Astrocyte (in vitro differentiated cells and primary cell): Measurements from ENCODE around the gene IYD. TPM values are rescaled to one million over a fixed set of nuclear protein-coding genes. Genes with fewer than 3 reads are reported as not detected.

Experiments
- DNase-seq: peaks from one replicate; pipeline ENCODE4 v3.0.0-alpha.2; 2010; ENCODE audit warnings: low read depth
- FAIRE-seq: peaks from 2 replicates; lab custom pipeline; 2011; peaks lifted over from hg19 to GRCh38; lab: Jason Lieb, UNC
- H2AFZ ChIP-seq: 2 replicates; pipeline ENCODE4 v1.6.0; 2012; ENCODE audit warnings: low read depth, low read length, inconsistent platforms
- H3K27ac ChIP-seq: 2 replicates; pipeline ENCODE4 v1.5.1; 2011; ENCODE audit warnings: low read depth, low read length, inconsistent platforms
- H3K27me3 ChIP-seq: 2 replicates; pipeline ENCODE4 v1.6.0; 2011; ENCODE audit warnings: low read length, inconsistent platforms; ENCODE audit not compliant: insufficient read depth
- H3K36me3 ChIP-seq: 2 replicates; pipeline ENCODE4 v1.5.1; 2011; ENCODE audit warnings: low read length, inconsistent platforms; ENCODE audit not compliant: insufficient read depth
- H3K4me1 ChIP-seq: 2 replicates; pipeline ENCODE4 v1.5.1; 2011; ENCODE audit warnings: low read length, inconsistent platforms; ENCODE audit not compliant: insufficient read depth
- H3K4me2 ChIP-seq: 2 replicates; pipeline ENCODE4 v1.6.0; 2012; ENCODE audit warnings: low read length, inconsistent platforms
- H3K4me3 ChIP-seq: 2 replicates; pipeline ENCODE4 v1.5.1; 2011; ENCODE audit warnings: low read depth, mild to moderate bottlenecking, low read length, inconsistent platforms; ENCODE audit not compliant: insufficient read depth
- H3K79me2 ChIP-seq: 2 replicates; pipeline ENCODE4 v1.6.0; 2012; ENCODE audit warnings: mild to moderate bottlenecking, low read length, inconsistent platforms; ENCODE audit not compliant: insufficient read depth
- H3K9ac ChIP-seq: 2 replicates; pipeline ENCODE4 v1.6.0; 2012; ENCODE audit warnings: mild to moderate bottlenecking, low read length, inconsistent platforms
- H3K9me3 ChIP-seq: 2 replicates; pipeline ENCODE4 v1.5.1; 2012; ENCODE audit warnings: low read depth, mild to moderate bottlenecking, low read length, inconsistent platforms; ENCODE audit not compliant: insufficient read depth
- H4K20me1 ChIP-seq: 2 replicates; pipeline ENCODE4 v1.6.0; 2012; ENCODE audit warnings: low read length, inconsistent platforms; ENCODE audit not compliant: insufficient read depth
- H3K27ac Mint-ChIP-seq: one replicate; pipeline ENCODE4 v1.8.0; 2021; ENCODE audit warnings: mild to moderate bottlenecking, mixed read lengths; ENCODE audit not compliant: unreplicated experiment
- H3K27me3 Mint-ChIP-seq: one replicate; pipeline ENCODE4 v1.8.0; 2021; ENCODE audit warnings: low read depth, mixed read lengths; ENCODE audit not compliant: unreplicated experiment
- H3K36me3 Mint-ChIP-seq: one replicate; pipeline ENCODE4 v1.8.0; 2021; ENCODE audit warnings: low read depth, mixed read lengths; ENCODE audit not compliant: unreplicated experiment
- H3K4me1 Mint-ChIP-seq: one replicate; pipeline ENCODE4 v1.8.0; 2021; ENCODE audit warnings: low read depth, mixed read lengths; ENCODE audit not compliant: unreplicated experiment
- H3K4me3 Mint-ChIP-seq: one replicate; pipeline ENCODE4 v1.8.0; 2021; ENCODE audit warnings: mild to moderate bottlenecking, moderate library complexity, mixed read lengths; ENCODE audit not compliant: unreplicated experiment
- H3K9me3 Mint-ChIP-seq: one replicate; pipeline ENCODE4 v1.8.0; 2021; ENCODE audit warnings: mild to moderate bottlenecking, mixed read lengths; ENCODE audit not compliant: unreplicated experiment
- EZH2 ChIP-seq: IDR thresholded peaks from 2 replicates; pipeline ENCODE4 v1.6.1; 2012; ENCODE audit warnings: mild to moderate bottlenecking, low read length, inconsistent platforms; ENCODE audit not compliant: insufficient read depth
- total RNA-seq: library from RNA; stranded (reverse); gene quantifications from 2 replicates; pipeline ENCODE4 v1.2.1, GENCODE V29; 2021
- TF ChIP-seq, protein P1 (sequence below): IDR thresholded peaks from 2 replicates; pipeline ENCODE4 v1.5.1; 2011; ENCODE audit warnings: low read depth, mild to moderate bottlenecking, inconsistent platforms, low read length, moderate library complexity; ENCODE audit not compliant: insufficient read depth

IYD gene
- total RNA-seq, 1 donor from 2014 or later, result not detected

DNA sequence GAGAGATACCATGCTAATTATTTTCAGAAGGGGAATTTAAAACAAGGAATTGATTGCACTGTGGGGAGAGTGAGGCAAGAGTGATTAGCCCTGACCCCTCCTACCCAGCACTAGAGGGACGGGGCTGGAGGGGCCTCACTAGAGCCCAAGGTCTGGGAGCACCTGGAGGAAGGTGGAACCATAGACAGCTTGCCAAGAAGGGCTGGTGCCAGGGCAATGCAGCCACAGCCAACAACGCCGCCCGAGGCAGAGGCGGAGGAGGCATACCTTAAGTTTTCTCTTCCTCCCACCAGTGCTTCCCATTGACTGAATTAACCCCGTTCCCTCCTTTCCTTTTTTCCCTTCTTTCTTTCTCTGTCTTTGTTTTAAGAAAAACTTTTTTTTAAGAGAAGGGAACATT lies 40.0 kb downstream of the IYD start:
- no peaks in the 10 kb centered on the region for H3K27me3 ChIP-seq
- no peak overlapping the region for H2AFZ ChIP-seq
- TF ChIP-seq EZH2, result no peak
- TF ChIP-seq, protein P1, sequence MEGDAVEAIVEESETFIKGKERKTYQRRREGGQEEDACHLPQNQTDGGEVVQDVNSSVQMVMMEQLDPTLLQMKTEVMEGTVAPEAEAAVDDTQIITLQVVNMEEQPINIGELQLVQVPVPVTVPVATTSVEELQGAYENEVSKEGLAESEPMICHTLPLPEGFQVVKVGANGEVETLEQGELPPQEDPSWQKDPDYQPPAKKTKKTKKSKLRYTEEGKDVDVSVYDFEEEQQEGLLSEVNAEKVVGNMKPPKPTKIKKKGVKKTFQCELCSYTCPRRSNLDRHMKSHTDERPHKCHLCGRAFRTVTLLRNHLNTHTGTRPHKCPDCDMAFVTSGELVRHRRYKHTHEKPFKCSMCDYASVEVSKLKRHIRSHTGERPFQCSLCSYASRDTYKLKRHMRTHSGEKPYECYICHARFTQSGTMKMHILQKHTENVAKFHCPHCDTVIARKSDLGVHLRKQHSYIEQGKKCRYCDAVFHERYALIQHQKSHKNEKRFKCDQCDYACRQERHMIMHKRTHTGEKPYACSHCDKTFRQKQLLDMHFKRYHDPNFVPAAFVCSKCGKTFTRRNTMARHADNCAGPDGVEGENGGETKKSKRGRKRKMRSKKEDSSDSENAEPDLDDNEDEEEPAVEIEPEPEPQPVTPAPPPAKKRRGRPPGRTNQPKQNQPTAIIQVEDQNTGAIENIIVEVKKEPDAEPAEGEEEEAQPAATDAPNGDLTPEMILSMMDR, result no peak
- peaks cover 30% of the 10 kb centered on the region for H3K4me1 ChIP-seq
- DNase-seq (no peak), FAIRE-seq (no peak)
- Mint-ChIP-seq H3K27ac (no peak overlapping the region), H3K4me1 (peaks cover 30% of the 10 kb centered on the region), H3K27me3 (peaks cover 11% of the 10 kb centered on the region), H3K36me3 (no peaks in the 10 kb centered on the region), H3K9me3 (peaks cover 2% of the 10 kb centered on the region), H3K4me3 (no peak overlapping the region)
- H3K4me2 ChIP-seq, result no peak overlapping the region
- no peak overlapping the region for H3K9ac ChIP-seq
- H3K79me2 ChIP-seq, result no peaks in the 10 kb centered on the region
- H3K36me3 ChIP-seq, result no peaks in the 10 kb centered on the region
- no peaks in the 10 kb centered on the region for H3K9me3 ChIP-seq
- no peak overlapping the region for H3K4me3 ChIP-seq
- H3K27ac ChIP-seq, result no peak overlapping the region
- no peaks in the 10 kb centered on the region for H4K20me1 ChIP-seq

DNA sequence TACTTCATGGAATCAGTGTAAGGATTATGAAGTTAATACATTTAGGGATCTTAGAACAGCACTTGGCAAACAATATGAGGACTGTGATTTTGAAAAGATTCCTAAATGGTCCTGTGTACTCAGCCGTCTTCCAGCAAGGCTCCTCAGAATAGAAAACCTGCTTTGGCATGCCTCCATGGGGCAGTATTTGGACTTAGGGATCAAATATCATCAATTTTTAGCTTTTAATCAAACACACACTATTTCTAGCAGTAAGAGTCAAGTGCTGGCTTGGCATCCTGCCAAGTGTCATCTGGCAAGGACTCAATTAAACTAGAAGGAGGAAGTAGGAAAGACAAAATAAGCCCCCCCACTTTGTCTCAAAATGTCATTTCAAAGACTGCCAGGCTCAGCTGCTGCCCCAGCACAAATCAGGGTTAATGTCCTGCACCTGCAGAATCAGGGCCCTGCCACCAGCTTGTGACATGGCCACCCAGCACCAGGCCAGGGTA lies 40.8 kb downstream of the IYD start:
- H3K79me2 ChIP-seq, result no peaks in the 10 kb centered on the region
- H3K36me3 ChIP-seq, result no peaks in the 10 kb centered on the region
- Mint-ChIP-seq H3K27me3 (peaks cover 11% of the 10 kb centered on the region), H3K9me3 (peaks cover 2% of the 10 kb centered on the region), H3K27ac (no peak overlapping the region), H3K4me3 (no peak overlapping the region), H3K36me3 (no peaks in the 10 kb centered on the region), H3K4me1 (peaks cover 30% of the 10 kb centered on the region)
- TF ChIP-seq, protein P1, result no peak
- no peak for TF ChIP-seq EZH2
- H3K27me3 ChIP-seq, result no peaks in the 10 kb centered on the region
- H4K20me1 ChIP-seq, result no peaks in the 10 kb centered on the region
- H3K27ac ChIP-seq, result no peak overlapping the region
- H2AFZ ChIP-seq, result no peak overlapping the region
- H3K4me2 ChIP-seq, result peak overlapping the region; percentile 4
- no peak overlapping the region for H3K9ac ChIP-seq
- no peak for FAIRE-seq
- no peak overlapping the region for H3K4me3 ChIP-seq
- no peaks in the 10 kb centered on the region for H3K9me3 ChIP-seq
- H3K4me1 ChIP-seq, result peaks cover 26% of the 10 kb centered on the region
- DNase-seq, result no peak

DNA sequence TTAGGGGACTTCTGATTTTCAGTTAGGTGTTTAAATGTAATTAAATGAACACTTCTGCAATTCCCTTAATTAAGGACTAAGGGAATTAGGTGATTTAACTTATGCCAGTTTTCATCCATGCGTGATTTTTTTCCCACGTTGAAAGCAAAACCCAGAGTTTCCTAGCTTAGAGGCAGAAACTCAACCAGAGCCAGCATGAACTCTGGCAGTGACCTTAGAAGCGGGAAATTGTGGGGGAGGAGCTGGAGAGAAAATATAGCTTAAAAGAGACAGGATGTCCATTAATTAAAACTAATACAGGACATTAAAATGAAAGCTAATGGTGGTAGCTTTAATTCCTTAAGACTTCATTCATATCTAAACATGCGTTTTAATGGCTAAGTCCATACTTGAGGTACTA lies 41.6 kb downstream of the IYD start:
- Histone ChIP-seq H3K27ac (no peak overlapping the region), H3K9me3 (no peaks in the 10 kb centered on the region), H3K27me3 (no peaks in the 10 kb centered on the region), H4K20me1 (no peaks in the 10 kb centered on the region), H2AFZ (no peak overlapping the region), H3K4me3 (no peak overlapping the region), H3K9ac (no peak overlapping the region), H3K4me1 (peaks cover 26% of the 10 kb centered on the region), H3K4me2 (peak overlapping the region; percentile 35), H3K79me2 (no peaks in the 10 kb centered on the region), H3K36me3 (no peaks in the 10 kb centered on the region)
- peaks cover 30% of the 10 kb centered on the region for H3K4me1 Mint-ChIP-seq
- no peak for DNase-seq
- peaks cover 2% of the 10 kb centered on the region for H3K9me3 Mint-ChIP-seq
- no peak for FAIRE-seq
- peaks cover 11% of the 10 kb centered on the region for H3K27me3 Mint-ChIP-seq
- H3K4me3 Mint-ChIP-seq, result no peak overlapping the region
- TF ChIP-seq, protein P1, result no peak
- TF ChIP-seq EZH2, result no peak
- H3K27ac Mint-ChIP-seq, result peak overlapping the region; percentile 75
- no peaks in the 10 kb centered on the region for H3K36me3 Mint-ChIP-seq
